Endodermal cell (in vitro differentiated cells): ENCODE results near the gene F2RL3. TPM values are rescaled to one million over a fixed set of nuclear protein-coding genes. Genes with fewer than 3 reads are reported as not detected.

Experiments used
- DNase-seq: peaks from one replicate; pipeline ENCODE4 v3.0.0-alpha.2; 2017
- H3K27ac ChIP-seq: 2 replicates; pipeline ENCODE4 v1.5.1; 2013; ENCODE audit warnings: mild to moderate bottlenecking, low read depth, low read length, moderate library complexity
- H3K27me3 ChIP-seq: 2 replicates; pipeline ENCODE4 v1.6.1; 2013; ENCODE audit warnings: mild to moderate bottlenecking, low read length, moderate library complexity; ENCODE audit not compliant: insufficient read depth, control insufficient read depth, poor library complexity, severe bottlenecking
- H3K36me3 ChIP-seq: 2 replicates; pipeline ENCODE4 v1.7.0; 2013; ENCODE audit warnings: mild to moderate bottlenecking, low read length, moderate library complexity; ENCODE audit not compliant: control insufficient read depth, insufficient read depth
- H3K4me1 ChIP-seq: one replicate; pipeline ENCODE4 v1.7.0; 2013; ENCODE audit warnings: low read length; ENCODE audit not compliant: control insufficient read depth, insufficient read depth
- H3K4me3 ChIP-seq: 2 replicates; pipeline ENCODE4 v1.5.1; 2013; ENCODE audit warnings: mild to moderate bottlenecking, low read length, moderate library complexity
- H3K9ac ChIP-seq: 2 replicates; pipeline ENCODE4 v1.6.1; 2013; ENCODE audit warnings: mild to moderate bottlenecking, low read length, moderate library complexity; ENCODE audit not compliant: poor library complexity, severe bottlenecking; ENCODE audit errors: extremely low read depth
- H3K9me3 ChIP-seq: 2 replicates; pipeline ENCODE4 v1.6.1; 2013; ENCODE audit warnings: mild to moderate bottlenecking, low read length, moderate library complexity; ENCODE audit not compliant: control insufficient read depth
- H3K27ac Mint-ChIP-seq: 2 replicates; pipeline ENCODE4 v1.8.0; 2020; ENCODE audit warnings: mixed read lengths
- H3K27me3 Mint-ChIP-seq: 2 replicates; pipeline ENCODE4 v1.8.0; 2021; ENCODE audit warnings: mild to moderate bottlenecking, mixed read lengths; ENCODE audit not compliant: insufficient read depth
- H3K36me3 Mint-ChIP-seq: 2 replicates; pipeline ENCODE4 v1.8.0; 2020; ENCODE audit warnings: low read depth, mixed read lengths
- H3K4me1 Mint-ChIP-seq: 2 replicates; pipeline ENCODE4 v1.8.0; 2020; ENCODE audit warnings: mixed read lengths
- H3K4me3 Mint-ChIP-seq: 2 replicates; pipeline ENCODE4 v1.8.0; 2020; ENCODE audit warnings: mild to moderate bottlenecking, moderate library complexity, mixed read lengths
- H3K9me3 Mint-ChIP-seq: 2 replicates; pipeline ENCODE4 v1.8.0; 2020; ENCODE audit warnings: mild to moderate bottlenecking, mixed read lengths
- WGBS, 2 experiments: methylation state at CpG; one replicate each; pipeline versions ENCODE4 v1.1.5 to v1.1.7; 2013; ENCODE audit warnings: missing lambda C conversion rate in 2 of 2, mixed read lengths in 1 of 2; ENCODE audit not compliant: insufficient coverage in 1 of 2, insufficient read length in 1 of 2; 5-methylcytosine and 5-hydroxymethylcytosine counted together
- total RNA-seq, 2 donors: library from RNA; stranded (reverse); fragmentation: NEBNext Ultra II Directional in 1 of 2; extraction: Animal tissue kit (Norgen Biotek cat#: 25700) in 1 of 2; gene quantifications; 2 replicates in 1 of 2; 3 replicates in 1 of 2; pipeline ENCODE4 v1.2.1, GENCODE V29; 2021
- TF ChIP-seq, protein P1 (sequence below): fragments of 200-600 bp; sonication (generic); conservative IDR thresholded peaks from 2 replicates; pipeline ENCODE4 v1.5.0; 2021; ENCODE audit warnings: antibody characterized with exemption, mild to moderate bottlenecking

The F2RL3 gene
- total RNA-seq, 2 donors from 2014 or later: not detected

DNA sequence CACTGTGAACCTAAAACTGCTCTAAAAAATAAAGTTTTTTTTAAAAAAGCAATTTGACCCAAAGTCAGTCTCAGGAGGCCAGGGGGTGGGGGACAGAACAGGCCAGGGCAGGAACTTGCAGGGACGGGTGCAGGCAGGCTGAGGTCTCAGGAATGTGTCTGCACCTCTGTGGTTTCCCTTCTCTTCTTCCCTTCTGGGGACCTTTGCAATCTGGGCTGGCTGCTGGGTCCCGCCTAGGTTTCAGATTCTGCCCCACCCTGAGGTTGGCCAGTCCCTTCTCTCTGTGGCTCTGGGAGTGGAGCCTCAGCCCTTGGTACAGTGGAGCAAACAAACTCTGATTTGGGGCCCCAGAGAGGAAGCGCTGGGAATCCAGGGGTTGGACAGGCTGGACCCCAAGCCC lies 5.3 kb upstream of the F2RL3 start:
- Histone ChIP-seq H3K9ac (no peak overlapping the region), H3K9me3 (peaks cover 14% of the 10 kb centered on the region), H3K27me3 (no peaks in the 10 kb centered on the region), H3K4me1 (no peaks in the 10 kb centered on the region), H3K36me3 (no peaks in the 10 kb centered on the region), H3K4me3 (no peak overlapping the region), H3K27ac (no peak overlapping the region)
- peaks cover 5% of the 10 kb centered on the region for H3K27me3 Mint-ChIP-seq
- H3K36me3 Mint-ChIP-seq: peaks cover 32% of the 10 kb centered on the region
- no peaks in the 10 kb centered on the region for H3K4me1 Mint-ChIP-seq
- DNase-seq: no peak
- TF ChIP-seq, protein P1, sequence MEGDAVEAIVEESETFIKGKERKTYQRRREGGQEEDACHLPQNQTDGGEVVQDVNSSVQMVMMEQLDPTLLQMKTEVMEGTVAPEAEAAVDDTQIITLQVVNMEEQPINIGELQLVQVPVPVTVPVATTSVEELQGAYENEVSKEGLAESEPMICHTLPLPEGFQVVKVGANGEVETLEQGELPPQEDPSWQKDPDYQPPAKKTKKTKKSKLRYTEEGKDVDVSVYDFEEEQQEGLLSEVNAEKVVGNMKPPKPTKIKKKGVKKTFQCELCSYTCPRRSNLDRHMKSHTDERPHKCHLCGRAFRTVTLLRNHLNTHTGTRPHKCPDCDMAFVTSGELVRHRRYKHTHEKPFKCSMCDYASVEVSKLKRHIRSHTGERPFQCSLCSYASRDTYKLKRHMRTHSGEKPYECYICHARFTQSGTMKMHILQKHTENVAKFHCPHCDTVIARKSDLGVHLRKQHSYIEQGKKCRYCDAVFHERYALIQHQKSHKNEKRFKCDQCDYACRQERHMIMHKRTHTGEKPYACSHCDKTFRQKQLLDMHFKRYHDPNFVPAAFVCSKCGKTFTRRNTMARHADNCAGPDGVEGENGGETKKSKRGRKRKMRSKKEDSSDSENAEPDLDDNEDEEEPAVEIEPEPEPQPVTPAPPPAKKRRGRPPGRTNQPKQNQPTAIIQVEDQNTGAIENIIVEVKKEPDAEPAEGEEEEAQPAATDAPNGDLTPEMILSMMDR: no peak
- H3K9me3 Mint-ChIP-seq: peaks cover 25% of the 10 kb centered on the region
- 87 to 100% methylated on average over 3 of the region's 3 CpGs for WGBS, 2 experiments
- H3K4me3 Mint-ChIP-seq: no peak overlapping the region
- no peak overlapping the region for H3K27ac Mint-ChIP-seq

DNA sequence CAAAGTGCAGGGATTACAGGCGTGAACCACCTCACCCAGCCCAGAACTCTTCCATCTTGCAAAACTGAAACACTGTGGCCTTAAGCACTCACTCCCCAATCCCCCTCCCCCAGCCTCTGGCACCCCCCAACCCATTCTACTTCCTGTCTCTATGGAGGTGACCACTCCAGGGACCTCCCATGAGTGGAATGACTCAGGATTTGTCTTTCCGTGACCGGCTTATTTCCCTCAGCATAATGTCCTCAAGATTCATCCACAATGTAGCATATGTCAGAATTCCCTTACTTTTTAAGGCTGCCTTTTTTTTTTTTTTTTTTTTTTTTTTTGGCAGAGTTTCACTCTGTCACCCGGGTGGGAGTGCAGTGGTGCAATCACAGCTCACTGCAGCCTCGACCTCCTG lies 3.6 kb upstream of the F2RL3 start:
- Mint-ChIP-seq H3K27ac (no peak overlapping the region), H3K4me3 (no peak overlapping the region), H3K27me3 (peaks cover 5% of the 10 kb centered on the region), H3K36me3 (peaks cover 18% of the 10 kb centered on the region), H3K4me1 (no peaks in the 10 kb centered on the region), H3K9me3 (peaks cover 25% of the 10 kb centered on the region)
- no peak overlapping the region for H3K27ac ChIP-seq
- TF ChIP-seq, protein P1: no peak
- WGBS, 2 experiments: 79 to 83% methylated on average over 4 to 5 of the region's 5 CpGs
- DNase-seq: no peak
- no peak overlapping the region for H3K9ac ChIP-seq
- no peaks in the 10 kb centered on the region for H3K4me1 ChIP-seq
- H3K36me3 ChIP-seq: no peaks in the 10 kb centered on the region
- no peaks in the 10 kb centered on the region for H3K27me3 ChIP-seq
- H3K9me3 ChIP-seq: peaks cover 14% of the 10 kb centered on the region
- H3K4me3 ChIP-seq: no peak overlapping the region

DNA sequence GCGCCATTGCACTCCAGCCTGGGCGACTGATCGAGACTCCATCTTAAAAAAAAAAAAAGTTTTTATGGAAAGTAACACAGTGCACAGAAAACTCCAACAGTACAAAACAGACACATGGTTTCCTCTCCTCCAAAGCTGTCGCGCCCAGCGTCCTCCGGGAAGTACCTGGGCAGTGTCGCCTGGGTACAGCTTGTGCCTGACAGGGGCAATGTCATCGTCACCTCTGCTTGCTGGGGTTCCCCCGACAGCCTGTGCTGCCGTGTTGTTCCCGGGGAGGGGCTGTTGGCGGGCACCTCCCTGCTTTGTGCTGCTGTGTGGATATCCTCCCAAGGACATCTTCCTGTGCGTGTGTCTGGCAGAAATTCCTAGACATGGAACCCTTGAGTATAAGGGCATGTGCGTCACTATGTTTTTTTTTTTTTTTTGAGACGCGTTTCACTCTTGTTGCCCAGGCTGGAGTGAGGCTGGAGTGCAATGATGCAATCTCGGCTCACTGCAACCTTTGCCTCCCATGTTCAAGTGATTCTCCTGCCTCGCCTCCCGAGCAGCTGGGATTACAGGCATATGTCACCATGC lies 2.4 kb upstream of the F2RL3 start:
- no peaks in the 10 kb centered on the region for H3K4me1 ChIP-seq
- no peak overlapping the region for H3K27ac ChIP-seq
- 96% methylated on average over 15 to 20 of the region's 20 CpGs for WGBS, 2 experiments
- DNase-seq: no peak
- peaks cover 18% of the 10 kb centered on the region for H3K9me3 Mint-ChIP-seq
- no peak overlapping the region for H3K4me3 Mint-ChIP-seq
- H3K4me3 ChIP-seq: no peak overlapping the region
- peaks cover 6% of the 10 kb centered on the region for H3K36me3 Mint-ChIP-seq
- no peaks in the 10 kb centered on the region for H3K4me1 Mint-ChIP-seq
- peaks cover 5% of the 10 kb centered on the region for H3K27me3 Mint-ChIP-seq
- H3K27ac Mint-ChIP-seq: no peak overlapping the region
- no peak overlapping the region for H3K9ac ChIP-seq
- no peaks in the 10 kb centered on the region for H3K27me3 ChIP-seq
- H3K36me3 ChIP-seq: no peaks in the 10 kb centered on the region
- H3K9me3 ChIP-seq: peaks cover 9% of the 10 kb centered on the region
- TF ChIP-seq, protein P1: no peak
